ENCODE measurements around the gene PBX1.

PBX1 gene

DNA sequence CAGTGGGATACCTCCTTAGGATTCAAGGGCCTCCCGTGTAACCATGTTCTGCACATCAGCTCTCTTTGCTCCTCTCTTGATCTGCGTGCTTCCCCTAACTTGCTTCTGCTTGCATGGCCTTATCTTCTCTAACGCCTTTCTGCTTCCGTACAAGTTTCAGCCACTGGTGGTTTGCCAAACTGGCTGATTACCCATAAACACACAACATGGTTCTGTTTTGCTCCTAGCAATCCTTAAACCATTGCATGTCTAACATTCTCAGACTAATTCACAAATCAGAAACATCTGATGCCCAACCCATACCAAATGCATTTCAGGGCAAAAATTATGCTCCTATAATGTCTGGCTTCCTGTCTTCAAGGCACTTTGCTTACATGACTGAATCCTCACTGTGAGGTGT lies 166.4 kb downstream of the PBX1 start:
- no peak overlapping the region for H3K4me3 ChIP-seq (ENCODE audit: low read depth, low read length)
- TF ChIP-seq, protein P1, sequence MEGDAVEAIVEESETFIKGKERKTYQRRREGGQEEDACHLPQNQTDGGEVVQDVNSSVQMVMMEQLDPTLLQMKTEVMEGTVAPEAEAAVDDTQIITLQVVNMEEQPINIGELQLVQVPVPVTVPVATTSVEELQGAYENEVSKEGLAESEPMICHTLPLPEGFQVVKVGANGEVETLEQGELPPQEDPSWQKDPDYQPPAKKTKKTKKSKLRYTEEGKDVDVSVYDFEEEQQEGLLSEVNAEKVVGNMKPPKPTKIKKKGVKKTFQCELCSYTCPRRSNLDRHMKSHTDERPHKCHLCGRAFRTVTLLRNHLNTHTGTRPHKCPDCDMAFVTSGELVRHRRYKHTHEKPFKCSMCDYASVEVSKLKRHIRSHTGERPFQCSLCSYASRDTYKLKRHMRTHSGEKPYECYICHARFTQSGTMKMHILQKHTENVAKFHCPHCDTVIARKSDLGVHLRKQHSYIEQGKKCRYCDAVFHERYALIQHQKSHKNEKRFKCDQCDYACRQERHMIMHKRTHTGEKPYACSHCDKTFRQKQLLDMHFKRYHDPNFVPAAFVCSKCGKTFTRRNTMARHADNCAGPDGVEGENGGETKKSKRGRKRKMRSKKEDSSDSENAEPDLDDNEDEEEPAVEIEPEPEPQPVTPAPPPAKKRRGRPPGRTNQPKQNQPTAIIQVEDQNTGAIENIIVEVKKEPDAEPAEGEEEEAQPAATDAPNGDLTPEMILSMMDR (IDR thresholded peaks at IDR 0.05; ENCODE audit: low read depth, low read length, missing control alignments) = no peak
- no peak for DNase-seq (ENCODE audit: low read depth)

DNA sequence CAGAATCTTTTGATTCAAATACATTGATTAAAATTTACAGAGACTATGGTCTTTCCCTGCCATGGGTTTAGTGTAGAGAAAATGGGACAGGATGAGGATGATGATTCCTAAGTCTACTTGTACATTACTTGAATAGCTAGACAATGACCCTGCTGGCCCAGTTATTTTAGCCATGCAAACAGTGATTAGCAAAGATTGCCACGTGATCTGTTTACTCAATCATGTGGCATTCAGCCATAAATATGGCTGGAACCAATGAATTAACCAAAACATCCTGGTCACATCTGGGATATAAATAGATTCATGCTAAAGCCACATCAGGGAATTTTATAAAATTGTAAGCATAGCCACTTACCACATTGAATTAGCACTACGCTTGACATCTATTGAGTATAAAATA lies 167.3 kb downstream of the PBX1 start:
- no peak for DNase-seq (ENCODE audit: low read depth)
- TF ChIP-seq, protein P1 (IDR thresholded peaks at IDR 0.05; ENCODE audit: low read depth, low read length, missing control alignments) = no peak
- H3K4me3 ChIP-seq (ENCODE audit: low read depth, low read length) = no peak overlapping the region

DNA sequence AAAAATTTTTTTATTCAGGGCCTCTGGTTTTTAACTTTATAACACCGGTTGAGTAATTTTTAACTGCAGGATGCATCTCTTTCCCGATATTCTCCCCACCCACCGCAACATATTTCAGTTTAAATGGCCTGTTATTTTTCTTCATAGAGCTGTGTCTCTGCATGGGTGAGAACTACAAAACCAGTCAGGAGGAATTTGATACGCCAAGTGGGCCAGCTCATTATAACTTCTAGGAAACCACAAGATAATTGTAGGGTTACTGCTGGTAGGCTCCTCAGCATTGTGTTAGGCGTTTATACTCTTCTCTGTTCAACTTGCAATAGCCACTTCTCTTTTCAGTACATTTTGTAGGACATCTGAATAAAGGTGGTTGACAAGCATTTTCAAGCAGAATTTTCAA lies 169.7 kb downstream of the PBX1 start:
- TF ChIP-seq, protein P1 (IDR thresholded peaks at IDR 0.05; ENCODE audit: low read depth, low read length, missing control alignments) = no peak
- DNase-seq (ENCODE audit: low read depth) = no peak
- no peak overlapping the region for H3K4me3 ChIP-seq (ENCODE audit: low read depth, low read length)

DNA sequence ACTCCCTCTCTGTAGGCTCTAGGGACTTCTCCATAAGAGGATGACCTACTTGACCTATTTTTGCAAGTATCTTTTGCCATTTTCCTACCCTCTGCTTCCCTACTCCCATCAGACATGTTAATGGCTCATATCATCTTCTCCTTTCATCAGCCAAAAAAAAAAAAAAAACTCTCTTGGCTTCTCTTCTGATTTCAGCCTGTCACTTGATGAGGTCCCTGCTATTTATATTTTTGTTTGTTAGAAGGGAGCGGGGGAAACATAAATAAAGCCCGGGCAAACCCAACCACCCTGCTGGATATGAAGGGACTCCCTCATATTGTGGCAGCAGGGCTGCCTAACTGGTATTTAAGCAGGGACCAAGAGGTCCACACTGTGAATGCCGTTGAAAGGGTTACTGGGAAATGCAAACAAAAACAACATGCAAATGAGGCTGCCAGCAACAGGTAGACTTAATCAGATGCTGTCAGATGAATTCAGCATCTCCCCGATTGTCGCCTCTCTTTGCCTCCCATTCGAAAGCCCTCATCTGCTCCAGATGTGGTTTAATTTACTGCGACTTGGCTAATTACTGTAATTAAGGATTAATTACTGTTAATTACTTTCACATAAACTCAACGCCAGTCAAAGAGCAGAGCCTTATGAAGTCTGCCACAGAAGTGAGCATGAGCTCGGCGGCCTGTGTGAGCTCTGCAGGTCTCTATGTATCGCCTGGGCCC lies 172.3 kb downstream of the PBX1 start:
- TF ChIP-seq, protein P1 (IDR thresholded peaks at IDR 0.05; ENCODE audit: low read depth, low read length, missing control alignments) = no peak
- no peak overlapping the region for H3K4me3 ChIP-seq (ENCODE audit: low read depth, low read length)
- DNase-seq (ENCODE audit: low read depth) = no peak

DNA sequence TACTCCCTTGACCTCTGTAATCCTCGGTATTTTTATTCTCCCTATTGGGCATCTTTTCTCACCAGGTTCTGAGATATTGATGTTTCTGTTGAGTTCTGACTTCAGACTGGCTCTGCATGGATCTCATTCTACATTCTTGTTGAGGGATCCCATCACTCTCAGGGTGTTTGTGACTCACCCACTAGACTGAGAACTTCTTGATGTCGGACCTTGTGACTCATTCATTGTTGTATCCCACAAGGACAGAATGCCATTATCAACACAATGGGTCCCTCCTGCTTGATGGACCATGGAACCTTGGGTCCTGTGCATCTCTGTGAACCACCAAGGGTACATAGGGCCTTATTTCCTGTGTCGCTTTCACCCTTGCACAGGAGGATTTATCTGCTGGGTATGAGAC lies 174.1 kb downstream of the PBX1 start:
- no peak overlapping the region for H3K4me3 ChIP-seq (ENCODE audit: low read depth, low read length)
- DNase-seq (ENCODE audit: low read depth) = no peak
- TF ChIP-seq, protein P1 (IDR thresholded peaks at IDR 0.05; ENCODE audit: low read depth, low read length, missing control alignments) = no peak

DNA sequence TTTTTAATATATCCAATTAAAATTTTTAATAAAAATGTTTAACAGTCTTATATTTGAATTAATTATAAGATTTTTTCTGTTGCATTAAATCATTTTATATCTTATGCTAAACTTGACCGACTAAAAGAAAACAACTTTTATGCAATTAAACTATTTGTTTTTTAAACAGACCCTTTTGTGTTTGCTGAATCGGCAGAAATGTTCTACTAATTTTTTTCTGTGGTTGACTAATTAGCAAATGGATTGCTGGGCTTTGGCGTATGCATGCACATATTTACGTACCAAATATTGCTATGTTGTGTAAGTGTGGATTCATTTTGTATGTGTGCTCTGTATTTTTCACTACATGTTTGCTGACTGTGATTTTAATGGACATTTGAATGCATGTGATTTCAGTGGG lies 174.8 kb downstream of the PBX1 start:
- no peak for DNase-seq (ENCODE audit: low read depth)
- H3K4me3 ChIP-seq (ENCODE audit: low read depth, low read length) = no peak overlapping the region
- TF ChIP-seq, protein P1 (IDR thresholded peaks at IDR 0.05; ENCODE audit: low read depth, low read length, missing control alignments) = no peak
